GM12891 (cell line): ENCODE measurements around the gene ARHGAP15.

Source experiments
- DNase-seq: peaks from one replicate; pipeline ENCODE4 v3.0.0; 2011; ENCODE audit warnings: low spot score; ENCODE audit not compliant: insufficient read length
- FAIRE-seq: peaks from 2 replicates; lab custom pipeline; 2011; peaks lifted over from hg19 to GRCh38; lab: Jason Lieb, UNC
- PAX5 ChIP-seq: IDR thresholded peaks from 2 replicates; pipeline ENCODE4 v1.6.1; 2011; ENCODE audit warnings: low read length, moderate library complexity, mild to moderate bottlenecking; ENCODE audit not compliant: insufficient read depth, severe bottlenecking
- POLR2A ChIP-seq: IDR thresholded peaks from 2 replicates; pipeline ENCODE4 v1.6.1; 2011; ENCODE audit warnings: low read depth, low read length, control low read depth
- POLR2AphosphoS5 ChIP-seq: IDR thresholded peaks from 2 replicates; pipeline ENCODE4 v1.6.1; 2011; ENCODE audit warnings: low read depth, low read length, control low read depth
- POU2F2 ChIP-seq: IDR thresholded peaks from 2 replicates; pipeline ENCODE4 v1.6.1; 2011; ENCODE audit warnings: low read depth, mild to moderate bottlenecking, control low read depth, low read length, moderate library complexity
- SPI1 ChIP-seq: IDR thresholded peaks from 2 replicates; pipeline ENCODE4 v1.6.1; 2011; ENCODE audit warnings: low read depth, low read length, control low read depth
- TAF1 ChIP-seq: IDR thresholded peaks from 2 replicates; pipeline ENCODE4 v1.6.1; 2011; ENCODE audit warnings: low read depth, low read length, control low read depth

ARHGAP15 gene

DNA sequence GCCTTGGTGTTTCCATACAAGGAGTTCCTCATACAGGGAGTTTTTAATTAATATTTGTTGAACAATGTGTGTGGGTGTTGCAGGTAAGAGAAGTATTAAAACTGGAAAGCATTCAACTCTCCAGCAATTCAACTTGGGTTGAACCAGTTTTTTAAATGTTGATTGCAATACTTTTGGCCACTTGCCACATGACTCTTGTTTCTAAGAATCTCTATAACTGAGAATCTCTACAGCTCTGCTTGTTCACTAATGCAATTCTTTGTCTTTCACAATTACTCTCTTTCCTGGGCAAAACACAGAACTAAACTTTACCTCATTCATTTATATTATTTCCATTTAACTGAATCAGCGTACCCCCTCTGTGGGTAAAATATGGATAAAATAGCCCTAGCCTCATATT lies 429.4 kb downstream of the ARHGAP15 start:
- no peak for FAIRE-seq
- no peak for DNase-seq
- TF ChIP-seq POLR2A: no peak
- no peak for TF ChIP-seq PAX5
- TF ChIP-seq POLR2AphosphoS5: no peak
- TF ChIP-seq TAF1: no peak
- TF ChIP-seq POU2F2: no peak
- TF ChIP-seq SPI1: no peak

DNA sequence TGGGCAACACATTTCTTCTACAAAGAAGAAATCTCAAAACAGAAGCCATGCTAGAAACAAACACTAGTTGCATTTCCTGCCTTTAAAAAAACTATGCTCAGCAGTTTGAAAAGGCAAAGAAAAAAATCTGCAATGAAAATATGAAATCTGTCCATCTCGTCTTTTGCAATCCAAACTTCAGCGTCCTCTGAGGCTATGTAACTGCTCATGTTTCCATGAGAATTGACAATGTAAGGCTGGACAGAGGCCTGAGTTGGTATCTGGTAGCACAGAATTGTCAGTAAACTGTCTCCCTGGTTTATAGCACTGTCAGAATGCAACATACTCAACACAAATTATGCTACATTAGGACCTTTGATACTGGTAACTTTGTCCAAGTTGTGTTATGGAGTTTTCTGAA lies 429.9 kb downstream of the ARHGAP15 start:
- TF ChIP-seq SPI1 (no peak), POLR2AphosphoS5 (no peak), TAF1 (no peak), PAX5 (no peak), POLR2A (no peak), POU2F2 (no peak)
- no peak for DNase-seq
- FAIRE-seq: no peak

DNA sequence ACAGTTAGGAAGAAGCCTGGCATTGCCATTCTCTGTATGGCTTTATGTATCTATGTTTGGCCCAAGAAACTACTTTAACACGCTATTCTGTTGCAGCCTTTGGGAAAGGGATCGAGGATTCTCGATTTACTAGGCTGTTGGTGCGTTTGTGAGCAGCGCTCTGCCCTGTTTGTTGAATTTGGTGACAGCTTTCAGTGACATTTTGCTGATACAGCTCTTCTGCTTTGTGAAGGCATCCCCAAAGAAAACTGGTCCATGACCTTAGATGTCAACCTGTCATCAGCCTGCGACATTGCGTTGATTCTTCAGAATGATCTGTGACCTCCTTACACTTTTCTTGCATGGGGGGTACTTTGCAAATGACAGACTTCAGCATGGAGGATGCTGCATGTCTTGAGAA lies 431.5 kb downstream of the ARHGAP15 start:
- DNase-seq: no peak
- FAIRE-seq: no peak
- TF ChIP-seq POLR2AphosphoS5: no peak
- no peak for TF ChIP-seq POU2F2
- no peak for TF ChIP-seq POLR2A
- TF ChIP-seq TAF1: no peak
- no peak for TF ChIP-seq SPI1
- no peak for TF ChIP-seq PAX5

- DNase-seq: no peak
- TF ChIP-seq POLR2A: no peak
- no peak for TF ChIP-seq POLR2AphosphoS5
- peak; percentile 61 for TF ChIP-seq SPI1
- TF ChIP-seq POU2F2: no peak
- TF ChIP-seq TAF1: no peak
- TF ChIP-seq PAX5: no peak
- FAIRE-seq: peak; percentile 28
Measured at GRCh38 chr2:143564419-143564818, 435.2 kb downstream of the ARHGAP15 start.

DNA sequence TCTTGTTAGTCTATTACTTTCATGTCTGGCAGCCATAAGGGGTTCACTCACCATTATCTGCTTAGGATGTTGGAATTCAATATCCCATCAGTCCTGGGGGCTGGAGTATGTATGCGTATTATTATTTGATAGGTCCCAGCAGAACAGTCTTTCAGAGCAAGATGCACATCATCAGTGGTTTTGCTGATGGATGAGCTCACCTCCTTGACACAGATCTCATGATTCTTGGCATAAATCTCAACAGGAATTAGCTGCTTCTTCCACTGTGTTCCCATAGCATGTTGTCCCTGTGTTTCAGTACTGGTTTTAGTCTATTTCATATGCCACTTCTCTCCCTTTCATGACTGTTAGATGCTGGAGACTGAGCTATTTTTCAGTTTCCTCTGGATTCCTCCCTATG lies 442.5 kb downstream of the ARHGAP15 start:
- DNase-seq (no peak), FAIRE-seq (no peak)

GRCh38 chr2:143572421-143572820 lies 443.2 kb downstream of the ARHGAP15 start:
- DNase-seq (no peak), FAIRE-seq (no peak)
- no peak for TF ChIP-seq PAX5
- TF ChIP-seq TAF1: no peak
- TF ChIP-seq POU2F2: no peak
- TF ChIP-seq SPI1: no peak
- no peak for TF ChIP-seq POLR2AphosphoS5
- no peak for TF ChIP-seq POLR2A

More for the DNA sequence above, 442.5 kb downstream of the ARHGAP15 start:
- no peak for TF ChIP-seq POU2F2
- TF ChIP-seq PAX5: no peak

DNA sequence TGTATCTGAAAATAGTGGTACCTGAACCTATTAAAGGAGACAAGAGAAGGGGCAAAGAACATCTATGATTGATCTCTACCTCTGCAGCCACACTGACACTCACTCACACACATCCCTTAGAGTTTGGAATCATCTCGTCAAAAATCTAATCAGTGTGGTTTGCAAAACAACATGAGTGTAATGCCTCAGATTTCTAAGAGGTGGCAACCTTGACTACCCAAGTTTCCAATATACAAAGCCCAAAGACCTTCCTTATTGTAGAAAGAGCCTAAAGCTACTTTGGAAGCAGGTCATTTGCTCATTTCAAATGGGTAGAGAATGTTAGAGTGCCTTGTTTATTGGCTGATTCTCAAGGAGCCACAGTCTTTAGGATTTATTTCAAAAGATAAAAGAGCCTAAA lies 444.9 kb downstream of the ARHGAP15 start:
- DNase-seq (no peak), FAIRE-seq (no peak)
- TF ChIP-seq PAX5 (no peak), TAF1 (no peak), POLR2AphosphoS5 (no peak), POLR2A (no peak), POU2F2 (no peak), SPI1 (no peak)

GRCh38 chr2:143575340-143575739 lies 446.1 kb downstream of the ARHGAP15 start:
- TF ChIP-seq POLR2A (no peak), SPI1 (no peak), TAF1 (no peak), POLR2AphosphoS5 (no peak), POU2F2 (no peak), PAX5 (no peak)
- no peak for FAIRE-seq
- DNase-seq: no peak

- no peak for TF ChIP-seq POU2F2
- TF ChIP-seq PAX5: no peak
- no peak for TF ChIP-seq SPI1
- TF ChIP-seq POLR2A: no peak
- no peak for TF ChIP-seq POLR2AphosphoS5
- no peak for TF ChIP-seq TAF1
- FAIRE-seq: peak; percentile 47
Measured at GRCh38 chr2:143577489-143577888, 448.3 kb downstream of the ARHGAP15 start.

DNA sequence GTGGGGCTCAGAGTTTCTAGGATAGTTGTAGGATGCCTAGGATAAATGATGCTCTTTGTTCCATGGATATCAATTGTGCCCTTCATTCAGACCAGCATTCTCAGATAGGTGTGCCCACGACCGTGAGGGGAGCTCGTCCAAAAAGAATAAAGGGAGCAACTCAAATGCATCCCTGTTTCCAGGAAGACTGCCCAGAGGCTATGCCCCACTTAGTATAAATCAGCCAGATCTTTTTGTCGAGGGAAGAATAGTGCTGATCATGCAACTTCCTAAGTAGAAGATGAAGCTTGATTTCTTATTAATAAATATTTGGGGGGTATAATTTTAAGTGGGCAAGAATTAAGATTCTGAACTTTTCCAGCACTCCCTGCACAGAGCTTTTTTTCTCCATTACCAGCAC lies 450.2 kb downstream of the ARHGAP15 start:
- no peak for DNase-seq
- no peak for TF ChIP-seq TAF1
- no peak for TF ChIP-seq SPI1
- TF ChIP-seq POU2F2: no peak
- no peak for TF ChIP-seq POLR2AphosphoS5
- no peak for TF ChIP-seq POLR2A
- TF ChIP-seq PAX5: no peak
- no peak for FAIRE-seq

More at GRCh38 chr2:143577489-143577888, 448.3 kb downstream of the ARHGAP15 start:
- DNase-seq: no peak

DNA sequence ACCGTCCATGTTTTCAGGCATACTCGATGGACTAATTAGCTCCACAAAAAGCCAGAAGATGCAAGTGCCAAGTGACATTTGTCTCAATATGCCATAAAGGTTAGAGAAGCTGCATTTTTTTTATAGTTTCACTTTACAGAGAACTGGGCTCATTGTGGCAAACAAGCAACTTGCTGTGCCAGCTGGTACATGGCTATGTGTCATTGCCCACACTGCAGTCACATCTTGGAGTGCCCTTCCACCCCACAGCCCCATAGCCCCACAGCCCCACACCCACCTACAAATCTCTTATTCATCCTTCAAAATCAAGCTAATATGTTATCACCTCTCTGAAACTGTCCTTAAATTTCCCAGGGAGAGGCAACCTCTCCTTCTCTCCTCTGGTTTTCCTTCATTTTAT lies 451.9 kb downstream of the ARHGAP15 start:
- no peak for TF ChIP-seq POU2F2
- TF ChIP-seq TAF1: no peak
- no peak for TF ChIP-seq SPI1
- TF ChIP-seq POLR2A: no peak
- no peak for TF ChIP-seq PAX5
- TF ChIP-seq POLR2AphosphoS5: no peak
- no peak for DNase-seq
- no peak for FAIRE-seq
